SKM-1 treated with dmso at 0.1 percent for 144 hours (cell line): ENCODE data around the gene CCDC146.
A peak's percentile ranks its signal among the peaks of the same experiment; 100 is the strongest.
"Not testable (repeated sequence)": the region's sequence is repeated elsewhere in the genome, so short reads cannot be mapped to it uniquely, and the experiment has no call there.

ENCODE experiments used
- DNase-seq: peaks from one replicate; lab custom pipeline; 2025; ENCODE audit not compliant: unreplicated experiment; lab: John Stamatoyannopoulos, UW

The CCDC146 gene

GRCh38 chr7:77121860-77122681, at the start of gene CCDC146:
Gene CCDC146, plus strand, starts transcription at chr7:77122615. Its CDS starts 45,054 bp downstream, at chr7:77167669.
- peak; percentile 99 for DNase-seq

- not testable (repeated sequence) for DNase-seq
These were observed 47.5 kb upstream of the CCDC146 start for GRCh38 chr7:77074786-77075396.

GRCh38 chr7:77077060-77077459, 45.4 kb upstream of the CCDC146 start:
- DNase-seq: not testable (repeated sequence)

DNA sequence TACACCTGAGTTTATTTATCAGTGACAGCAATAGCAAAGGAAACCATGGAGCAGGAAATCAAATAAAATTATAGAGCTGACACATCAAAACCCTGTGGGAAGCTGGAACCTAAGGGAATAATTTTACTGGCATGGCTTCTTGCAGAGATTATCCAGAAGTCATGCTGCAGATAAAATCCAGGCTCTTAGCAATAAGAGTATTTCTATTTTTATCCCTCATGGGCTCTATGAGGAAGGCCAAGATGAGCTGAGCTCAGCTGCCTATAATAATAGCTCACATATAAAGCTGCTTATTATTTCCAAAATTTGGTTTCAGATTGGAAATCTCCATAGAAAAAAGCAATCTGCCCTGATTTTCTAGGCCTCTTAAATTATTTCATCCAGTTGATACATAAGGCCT, 43.3 kb upstream of the CCDC146 start:
- DNase-seq: not testable (repeated sequence)

- not testable (repeated sequence) for DNase-seq
These were observed 42.8 kb upstream of the CCDC146 start for GRCh38 chr7:77079624-77080023.

DNA sequence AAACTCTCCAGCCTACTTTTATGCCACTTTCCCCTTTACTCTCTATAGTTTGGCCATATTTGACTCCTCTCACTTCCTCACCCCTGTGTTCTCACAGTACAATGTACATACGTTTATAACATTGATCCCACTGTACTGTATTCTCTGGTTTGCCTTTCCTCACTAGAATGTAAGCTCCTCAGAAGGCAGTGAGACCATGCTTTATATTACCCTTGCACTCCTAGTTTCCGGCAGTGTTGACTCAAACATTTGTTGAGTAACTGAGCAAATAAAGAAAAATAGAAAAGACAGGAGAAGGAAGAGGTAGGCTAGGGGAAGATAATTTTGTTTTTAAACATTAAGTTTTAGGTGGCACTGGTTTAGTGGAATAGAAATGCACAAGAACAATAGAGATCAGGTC, 42.2 kb upstream of the CCDC146 start:
- DNase-seq: not testable (repeated sequence)

DNA sequence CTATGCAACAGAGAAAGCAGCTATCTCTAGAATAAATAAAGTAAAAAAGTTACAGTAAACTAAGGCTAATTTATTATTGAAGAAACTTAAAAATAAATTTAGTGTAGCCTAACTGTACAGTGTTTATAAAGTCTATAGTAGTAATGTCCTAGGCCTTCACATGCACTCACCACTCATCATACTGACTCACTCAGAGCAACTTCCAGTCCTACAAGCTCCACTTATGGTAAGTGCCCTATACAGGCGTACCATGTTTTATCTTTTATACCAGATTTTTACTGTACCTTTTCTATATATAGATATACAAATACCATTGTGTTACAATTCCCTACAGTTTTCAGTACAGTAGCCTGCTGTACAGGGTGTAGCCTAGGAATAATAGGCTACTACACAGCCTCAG, 40.2 kb upstream of the CCDC146 start:
- not testable (repeated sequence) for DNase-seq

DNA sequence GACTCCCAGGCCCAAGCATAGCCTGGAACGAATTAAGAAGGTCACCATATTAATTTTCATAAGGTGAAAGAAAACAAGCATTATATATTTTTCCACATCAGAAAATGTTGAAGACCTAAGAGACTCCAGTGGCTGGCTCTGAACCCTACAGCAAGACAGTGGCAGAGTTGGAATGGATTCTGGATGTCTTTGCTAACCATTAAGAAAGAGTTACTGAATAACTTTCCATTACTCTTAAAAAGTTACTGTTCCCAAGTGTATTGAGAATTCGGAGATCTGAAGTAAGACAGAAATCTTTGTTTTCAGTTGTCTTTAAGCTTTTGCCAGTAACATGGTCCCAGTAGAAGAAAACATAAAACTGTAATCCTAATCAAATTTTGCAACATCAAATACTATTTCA, 30.1 kb upstream of the CCDC146 start:
- DNase-seq: not testable (repeated sequence)

DNA sequence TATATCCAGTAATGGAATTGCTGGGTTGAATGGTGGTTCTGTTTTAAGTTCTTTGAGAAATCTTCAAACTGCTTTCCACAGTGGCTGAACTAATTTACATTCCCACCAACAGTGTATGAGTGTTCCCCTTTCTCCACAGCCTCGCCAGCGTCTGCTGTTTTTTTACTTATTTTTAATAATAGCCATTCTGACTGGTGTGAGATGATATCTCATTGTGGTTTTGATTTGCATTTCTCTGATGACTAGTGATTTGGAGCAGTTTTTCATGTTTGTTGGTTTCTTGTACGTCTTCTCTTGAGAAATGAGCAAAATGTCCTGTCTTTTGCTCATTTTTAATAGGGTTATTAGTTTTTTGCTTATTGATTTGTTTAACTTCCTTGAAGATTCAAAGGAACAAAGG, 21.9 kb upstream of the CCDC146 start:
- DNase-seq: not testable (repeated sequence)

GRCh38 chr7:77101187-77101586, 21.2 kb upstream of the CCDC146 start:
- DNase-seq: not testable (repeated sequence)

DNA sequence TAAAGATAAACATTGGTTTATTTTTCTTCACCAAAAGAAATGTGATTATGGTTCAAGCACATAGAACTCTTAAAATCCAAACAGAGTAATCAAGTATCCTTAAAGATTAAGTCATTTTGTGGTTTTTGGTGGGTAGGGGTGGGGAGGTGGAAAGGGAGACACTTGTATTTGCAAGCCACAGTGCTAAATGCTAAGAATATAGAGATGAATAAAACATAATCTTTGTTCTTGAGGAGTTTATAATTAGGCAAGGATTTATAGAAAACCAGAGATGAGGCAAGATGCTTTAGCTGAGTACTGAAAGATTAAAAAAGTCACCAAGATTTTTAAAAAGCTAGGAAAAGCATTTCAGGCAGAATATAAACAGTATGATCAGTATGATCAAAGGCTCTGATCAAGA, 19.7 kb upstream of the CCDC146 start:
- not testable (repeated sequence) for DNase-seq

DNA sequence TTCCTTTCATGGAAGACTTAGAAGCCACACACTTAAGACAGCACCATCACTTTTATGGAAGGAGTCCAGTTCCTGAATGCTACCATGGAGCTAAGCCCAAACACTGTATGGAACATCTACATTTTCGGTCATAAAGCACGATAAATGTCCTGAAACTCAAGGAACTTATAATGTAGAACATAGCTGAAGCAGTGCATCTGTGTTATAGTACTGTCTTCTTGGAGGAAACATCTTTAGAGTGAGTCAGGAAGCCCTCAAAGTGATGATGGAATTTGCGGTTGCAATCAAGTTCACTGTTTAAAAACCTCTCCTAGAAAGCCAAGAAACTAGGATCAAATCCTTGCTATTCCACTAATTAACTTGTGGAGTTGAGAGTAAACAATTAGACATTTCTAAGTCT, 16.5 kb upstream of the CCDC146 start:
- not testable (repeated sequence) for DNase-seq

DNA sequence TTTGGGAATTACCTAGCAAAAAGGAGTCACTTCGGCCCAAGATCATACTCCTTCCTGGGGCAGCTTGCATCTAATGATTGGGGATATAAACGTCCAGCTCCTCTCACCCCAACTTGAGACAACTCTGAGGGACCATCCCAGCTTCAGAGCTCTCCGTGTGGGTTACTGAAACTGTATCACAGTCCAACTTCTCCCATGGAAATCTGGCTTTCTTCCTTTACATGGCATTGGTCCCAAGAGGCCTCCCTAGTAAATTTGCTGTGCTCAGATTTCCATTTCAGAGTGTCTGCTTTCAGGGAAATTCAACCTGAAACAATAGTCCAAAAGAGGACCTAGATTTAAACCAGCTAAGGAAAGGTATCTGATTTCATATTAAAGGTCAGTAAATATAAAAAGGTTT, 14.8 kb upstream of the CCDC146 start:
- not testable (repeated sequence) for DNase-seq

DNA sequence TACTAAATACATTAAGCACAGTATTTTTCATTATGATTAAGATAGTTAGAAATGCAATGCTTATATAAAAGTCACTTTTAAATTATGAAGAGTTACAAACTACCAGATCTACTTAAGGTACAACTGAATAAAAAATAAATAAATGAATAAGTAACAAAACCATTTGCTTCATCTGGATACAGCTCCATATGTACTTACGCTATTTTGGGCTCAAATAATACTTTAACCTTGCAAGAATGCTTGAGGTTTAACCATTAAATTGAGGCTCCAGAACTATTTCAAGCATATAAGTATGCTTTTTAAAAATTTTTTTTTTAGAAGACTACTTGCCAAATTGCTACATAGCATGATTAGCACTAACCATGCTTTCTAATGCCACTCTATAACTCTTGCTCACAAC, 14.1 kb upstream of the CCDC146 start:
- not testable (repeated sequence) for DNase-seq

DNA sequence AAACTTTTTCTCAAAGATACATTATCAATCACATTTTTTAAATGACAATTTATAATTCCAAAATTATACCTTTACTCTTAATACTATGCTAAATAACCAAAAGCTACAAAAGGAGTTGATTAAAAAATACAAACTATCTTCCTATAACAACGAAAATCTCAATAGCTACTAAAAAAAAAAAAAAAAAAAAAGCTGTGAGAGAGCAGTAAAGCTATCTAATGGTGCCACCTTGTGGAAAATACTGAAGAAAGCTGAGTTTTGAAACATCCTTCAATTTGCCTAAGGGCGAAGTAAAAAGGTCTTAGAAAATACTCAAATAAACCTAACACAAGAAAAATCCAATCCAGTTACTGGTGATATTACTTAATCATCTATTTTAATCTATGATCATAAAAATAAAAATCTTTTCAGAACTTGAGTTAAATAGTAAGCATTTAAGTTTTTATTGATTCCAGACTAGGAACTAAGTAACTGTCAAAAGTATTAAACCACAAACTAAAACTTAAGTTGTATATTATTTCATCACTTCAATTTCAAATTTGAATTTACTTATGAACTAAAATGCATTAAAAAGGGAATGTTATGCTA, 9.6 kb upstream of the CCDC146 start:
- not testable (repeated sequence) for DNase-seq

- DNase-seq: not testable (repeated sequence)
These were observed 3.1 kb downstream of the CCDC146 start for GRCh38 chr7:77125486-77125885.

- DNase-seq: not testable (repeated sequence)
These were observed 4.6 kb downstream of the CCDC146 start for GRCh38 chr7:77127009-77127408.

DNA sequence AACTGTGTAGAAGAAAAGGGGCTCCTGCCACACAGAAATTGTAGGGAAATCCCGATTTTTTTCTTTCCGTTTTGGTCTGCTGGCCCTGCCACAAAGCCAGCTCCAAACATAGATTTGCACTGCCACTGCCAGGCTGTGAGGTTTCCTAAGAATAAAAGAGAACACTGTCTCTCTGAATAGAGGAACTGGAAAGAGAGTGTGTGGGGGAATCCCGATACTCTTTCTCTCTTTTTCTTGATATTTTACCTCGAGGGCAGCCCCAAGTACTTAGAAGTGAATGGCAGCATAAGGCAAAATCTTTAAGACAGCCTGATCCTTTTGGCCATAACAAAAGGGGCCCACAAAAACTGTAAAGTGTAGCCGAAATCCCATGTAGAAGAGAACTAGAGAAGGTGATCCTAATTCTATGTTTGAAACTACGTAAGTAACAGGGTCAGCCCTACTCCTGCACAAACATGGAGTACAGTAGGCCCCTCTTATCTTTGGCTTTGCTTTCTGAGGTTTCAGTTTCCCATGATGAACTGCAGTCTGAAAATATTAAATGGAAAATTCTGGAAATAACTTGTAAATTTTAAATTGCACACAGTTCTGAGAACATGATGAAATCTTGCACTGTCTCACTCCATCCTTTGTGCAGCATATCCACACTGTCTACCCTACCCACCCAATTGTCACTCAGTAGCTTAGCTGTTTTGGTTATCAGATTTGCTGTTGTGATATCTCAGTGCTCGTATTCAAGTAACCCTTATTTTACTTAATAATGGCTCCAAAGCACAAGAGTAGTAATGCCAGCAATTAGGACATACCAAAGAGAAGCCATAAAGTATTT, 6.4 kb downstream of the CCDC146 start:
- DNase-seq: peak; percentile 35

- not testable (repeated sequence) for DNase-seq
These were observed 9.4 kb downstream of the CCDC146 start for GRCh38 chr7:77131781-77132180.

DNA sequence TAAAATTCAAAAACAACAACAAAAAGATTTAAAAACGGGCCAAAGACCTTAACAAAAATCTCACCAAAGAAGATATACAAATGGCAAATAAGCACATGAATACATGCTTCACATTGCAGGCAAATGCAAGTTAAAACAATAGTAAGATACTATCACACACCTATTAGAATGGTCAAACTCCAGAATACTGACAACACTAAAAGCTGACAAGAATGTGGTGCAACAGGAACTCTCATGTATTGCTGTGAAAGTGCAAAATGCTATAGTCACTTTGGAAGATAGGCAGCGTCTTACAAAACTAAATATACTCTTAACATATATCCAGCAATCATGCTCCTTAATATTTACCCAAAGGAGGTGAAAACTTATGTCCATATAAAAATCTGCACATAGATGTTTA, 16.3 kb downstream of the CCDC146 start:
- DNase-seq: not testable (repeated sequence)

GRCh38 chr7:77140291-77140690, 17.9 kb downstream of the CCDC146 start:
- DNase-seq: not testable (repeated sequence)
